Hepatocyte (in vitro differentiated cells): ENCODE results near the gene EPHA8. TPM values are rescaled to one million over a fixed set of nuclear protein-coding genes. Genes with fewer than 3 reads are reported as not detected.

Experiments
- DNase-seq: peaks from one replicate; pipeline ENCODE4 v3.0.0-alpha.2; 2016; ENCODE audit warnings: low spot score
- H2AFZ ChIP-seq: fragments of 200-600 bp; sonication (generic); 2 replicates; pipeline ENCODE4 v1.6.0; 2016; ENCODE audit warnings: antibody characterized with exemption, mild to moderate bottlenecking
- H3K27ac ChIP-seq: fragments of 200-600 bp; sonication (generic); 2 replicates; pipeline ENCODE4 v1.5.1; 2016; ENCODE audit warnings: mild to moderate bottlenecking
- H3K27me3 ChIP-seq: fragments of 200-600 bp; sonication (generic); 2 replicates; pipeline ENCODE4 v1.6.1; 2016
- H3K36me3 ChIP-seq: fragments of 200-600 bp; sonication (generic); replicated peaks from 2 replicates; pipeline ENCODE4 v1.5.1; 2016; ENCODE audit warnings: low read depth; ENCODE audit not compliant: insufficient read depth
- H3K4me1 ChIP-seq: fragments of 200-600 bp; sonication (generic); 2 replicates; pipeline ENCODE4 v1.5.1; 2016; ENCODE audit warnings: mild to moderate bottlenecking, moderate library complexity; ENCODE audit not compliant: insufficient read depth
- H3K4me2 ChIP-seq: fragments of 200-600 bp; sonication (generic); 2 replicates; pipeline ENCODE4 v1.6.0; 2016
- H3K4me3 ChIP-seq: fragments of 200-600 bp; sonication (generic); 2 replicates; pipeline ENCODE4 v1.5.1; 2016; ENCODE audit warnings: mild to moderate bottlenecking
- H3K79me2 ChIP-seq: fragments of 200-600 bp; sonication (generic); 2 replicates; pipeline ENCODE4 v1.6.0; 2017; ENCODE audit warnings: mild to moderate bottlenecking
- H3K9me2 ChIP-seq: fragments of 200-600 bp; sonication (generic); replicated peaks from 2 replicates; pipeline ENCODE4 v1.6.0; 2017; ENCODE audit warnings: mild to moderate bottlenecking; ENCODE audit not compliant: insufficient read depth
- H3K9me3 ChIP-seq: fragments of 200-600 bp; sonication (generic); 2 replicates; pipeline ENCODE4 v1.5.1; 2016; ENCODE audit warnings: low read depth, mild to moderate bottlenecking
- H4K20me1 ChIP-seq: fragments of 200-600 bp; sonication (generic); 2 replicates; pipeline ENCODE4 v1.6.0; 2016; ENCODE audit warnings: mild to moderate bottlenecking; ENCODE audit not compliant: insufficient read depth, poor library complexity, severe bottlenecking
- EZH2 ChIP-seq: fragments of 200-600 bp; sonication (generic); IDR thresholded peaks from 2 replicates; pipeline ENCODE4 v1.6.1; 2016; ENCODE audit warnings: antibody characterized with exemption, mild to moderate bottlenecking, borderline replicate concordance
- EZH2phosphoT487 ChIP-seq: fragments of 200-600 bp; sonication (generic); IDR thresholded peaks from one replicate; pipeline ENCODE4 v1.6.1; 2018; ENCODE audit warnings: antibody characterized with exemption, mild to moderate bottlenecking, low read depth, moderate library complexity; ENCODE audit not compliant: unreplicated experiment, severe bottlenecking
- whole genome bisulfite sequencing: methylation state at CpG from one replicate; pipeline ENCODE4 v1.1.6; 2016; ENCODE audit warnings: low lambda C conversion rate; ENCODE audit errors: missing lambda C conversion rate; 5-methylcytosine and 5-hydroxymethylcytosine counted together
- polyA plus RNA-seq: library from polyadenylated mRNA; unstranded; fragments of >200 nt; fragmentation: Nextera tagmentation; extraction: Ambion mirVana; gene quantifications from 2 replicates; pipeline ENCODE4 v1.2.1, GENCODE V29; 2016
- total RNA-seq: library from RNA; depleted of rRNA; stranded (reverse); fragments of >200 nt; gene quantifications from 2 replicates; pipeline ENCODE4 v1.2.3, GENCODE V29; 2014
- TF ChIP-seq, protein P1 (sequence below): fragments of 200-600 bp; sonication (generic); IDR thresholded peaks from 2 replicates; pipeline ENCODE4 v1.5.1; 2016; ENCODE audit warnings: antibody characterized with exemption, mild to moderate bottlenecking; ENCODE audit not compliant: poor library complexity

The EPHA8 gene
- total and polyA plus RNA-seq, 2 experiments from 2014 or later, result not detected

GRCh38 chr1:22619798-22620197 lies 56.5 kb downstream of the EPHA8 start:
- Histone ChIP-seq H3K4me1 (no peaks in the 10 kb centered on the region), H4K20me1 (no peaks in the 10 kb centered on the region), H3K36me3 (no peaks in the 10 kb centered on the region), H2AFZ (no peak overlapping the region), H3K4me2 (no peak overlapping the region), H3K27ac (no peak overlapping the region), H3K27me3 (peaks cover 28% of the 10 kb centered on the region), H3K9me2 (no peaks in the 10 kb centered on the region), H3K9me3 (no peaks in the 10 kb centered on the region), H3K4me3 (no peak overlapping the region), H3K79me2 (no peaks in the 10 kb centered on the region)
- no peak for DNase-seq
- TF ChIP-seq EZH2 (no peak), EZH2phosphoT487 (no peak)
- TF ChIP-seq, protein P1, sequence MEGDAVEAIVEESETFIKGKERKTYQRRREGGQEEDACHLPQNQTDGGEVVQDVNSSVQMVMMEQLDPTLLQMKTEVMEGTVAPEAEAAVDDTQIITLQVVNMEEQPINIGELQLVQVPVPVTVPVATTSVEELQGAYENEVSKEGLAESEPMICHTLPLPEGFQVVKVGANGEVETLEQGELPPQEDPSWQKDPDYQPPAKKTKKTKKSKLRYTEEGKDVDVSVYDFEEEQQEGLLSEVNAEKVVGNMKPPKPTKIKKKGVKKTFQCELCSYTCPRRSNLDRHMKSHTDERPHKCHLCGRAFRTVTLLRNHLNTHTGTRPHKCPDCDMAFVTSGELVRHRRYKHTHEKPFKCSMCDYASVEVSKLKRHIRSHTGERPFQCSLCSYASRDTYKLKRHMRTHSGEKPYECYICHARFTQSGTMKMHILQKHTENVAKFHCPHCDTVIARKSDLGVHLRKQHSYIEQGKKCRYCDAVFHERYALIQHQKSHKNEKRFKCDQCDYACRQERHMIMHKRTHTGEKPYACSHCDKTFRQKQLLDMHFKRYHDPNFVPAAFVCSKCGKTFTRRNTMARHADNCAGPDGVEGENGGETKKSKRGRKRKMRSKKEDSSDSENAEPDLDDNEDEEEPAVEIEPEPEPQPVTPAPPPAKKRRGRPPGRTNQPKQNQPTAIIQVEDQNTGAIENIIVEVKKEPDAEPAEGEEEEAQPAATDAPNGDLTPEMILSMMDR, result no peak
- 79% methylated on average over 12 of the region's 12 CpGs for WGBS

GRCh38 chr1:22621761-22622160 lies 58.5 kb downstream of the EPHA8 start:
- H3K79me2 ChIP-seq, result no peaks in the 10 kb centered on the region
- no peaks in the 10 kb centered on the region for H3K36me3 ChIP-seq
- no peak overlapping the region for H3K27ac ChIP-seq
- no peaks in the 10 kb centered on the region for H3K4me1 ChIP-seq
- no peak overlapping the region for H2AFZ ChIP-seq
- WGBS, result 71% methylated on average over 4 of the region's 4 CpGs
- no peak for DNase-seq
- H3K9me3 ChIP-seq, result no peaks in the 10 kb centered on the region
- no peaks in the 10 kb centered on the region for H4K20me1 ChIP-seq
- peaks cover 40% of the 10 kb centered on the region for H3K27me3 ChIP-seq
- no peak overlapping the region for H3K4me2 ChIP-seq
- TF ChIP-seq EZH2, result no peak
- TF ChIP-seq, protein P1, result no peak
- TF ChIP-seq EZH2phosphoT487, result no peak
- no peaks in the 10 kb centered on the region for H3K9me2 ChIP-seq
- H3K4me3 ChIP-seq, result no peak overlapping the region

GRCh38 chr1:22625262-22625925 lies 62.1 kb downstream of the EPHA8 start:
- H3K36me3 ChIP-seq, result no peaks in the 10 kb centered on the region
- no peaks in the 10 kb centered on the region for H3K79me2 ChIP-seq
- no peak overlapping the region for H2AFZ ChIP-seq
- peaks cover 44% of the 10 kb centered on the region for H3K27me3 ChIP-seq
- TF ChIP-seq EZH2phosphoT487 (no peak), EZH2 (no peak)
- TF ChIP-seq, protein P1, result no peak
- no peak overlapping the region for H3K4me3 ChIP-seq
- no peaks in the 10 kb centered on the region for H3K9me3 ChIP-seq
- H3K27ac ChIP-seq, result no peak overlapping the region
- no peaks in the 10 kb centered on the region for H3K9me2 ChIP-seq
- no peaks in the 10 kb centered on the region for H4K20me1 ChIP-seq
- H3K4me1 ChIP-seq, result no peaks in the 10 kb centered on the region
- no peak overlapping the region for H3K4me2 ChIP-seq
- DNase-seq, result peak; percentile 35
- 37% methylated on average over 9 of the region's 9 CpGs for WGBS
